Myocyte (in vitro differentiated cells): Measurements from ENCODE around the gene OIP5. TPM values are rescaled to one million over a fixed set of nuclear protein-coding genes. Genes with fewer than 3 reads are reported as not detected.
"Not testable (repeated sequence)": the region's sequence is repeated elsewhere in the genome, so short reads cannot be mapped to it uniquely, and the experiment has no call there.

Experiments used
- DNase-seq: peaks from one replicate; pipeline ENCODE4 v3.0.0-alpha.2; 2012; ENCODE audit warnings: low read depth
- total RNA-seq: library from RNA; depleted of rRNA; stranded (reverse); fragments of >200 nt; gene quantifications from 2 replicates; pipeline ENCODE4 v1.2.3, GENCODE V29; 2014

OIP5 gene
- total RNA-seq, 1 donor from 2014 or later = not detected

DNA sequence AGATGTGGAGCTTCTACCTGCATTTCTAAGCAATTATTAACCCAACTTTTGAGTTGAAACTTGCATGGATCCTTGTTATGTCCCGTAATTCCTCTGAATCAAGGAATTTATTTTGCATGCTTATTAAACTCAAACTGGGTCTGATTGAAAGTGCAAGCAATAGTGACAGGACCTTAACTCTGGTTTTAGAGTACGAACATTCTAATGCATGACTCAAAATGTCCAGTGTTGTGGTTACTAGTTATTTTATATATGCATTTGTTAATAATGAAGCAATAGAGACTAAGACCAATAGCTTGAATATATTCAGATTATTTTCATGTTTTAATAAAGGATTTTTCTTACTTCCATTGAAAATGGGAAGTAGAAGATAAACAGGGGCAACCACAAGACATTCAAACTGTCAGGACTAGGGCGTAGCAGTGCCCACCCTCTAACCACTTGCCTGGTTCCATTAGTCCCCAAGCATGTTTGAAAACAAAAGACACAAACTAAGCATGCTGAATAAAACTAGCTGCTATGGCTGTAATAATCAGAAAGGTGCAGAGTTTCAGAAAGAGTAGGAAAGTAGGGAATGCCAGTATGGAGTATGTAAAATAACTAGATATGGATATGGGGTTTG is 28.1 kb downstream of the OIP5 start:
- no peak for DNase-seq

DNA sequence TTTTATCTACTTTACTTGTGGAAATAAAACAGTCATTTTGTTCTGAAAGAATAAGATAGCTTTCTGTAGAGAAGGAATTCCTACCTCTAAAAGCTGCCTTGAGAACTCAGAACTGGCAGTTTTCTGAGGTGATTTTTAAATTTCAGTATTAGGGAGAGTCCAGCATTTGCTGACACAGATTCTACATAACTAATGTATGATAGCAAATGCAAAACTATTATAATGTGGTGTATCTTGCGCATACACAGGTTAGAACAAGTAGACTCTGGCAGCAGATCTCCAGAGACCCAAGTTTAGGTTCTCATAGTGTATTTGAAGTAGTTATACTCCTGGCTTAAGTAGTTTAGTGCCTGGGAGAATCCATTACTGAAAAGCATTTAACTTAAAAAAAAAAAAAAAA is 30.8 kb downstream of the OIP5 start:
- no peak for DNase-seq

DNA sequence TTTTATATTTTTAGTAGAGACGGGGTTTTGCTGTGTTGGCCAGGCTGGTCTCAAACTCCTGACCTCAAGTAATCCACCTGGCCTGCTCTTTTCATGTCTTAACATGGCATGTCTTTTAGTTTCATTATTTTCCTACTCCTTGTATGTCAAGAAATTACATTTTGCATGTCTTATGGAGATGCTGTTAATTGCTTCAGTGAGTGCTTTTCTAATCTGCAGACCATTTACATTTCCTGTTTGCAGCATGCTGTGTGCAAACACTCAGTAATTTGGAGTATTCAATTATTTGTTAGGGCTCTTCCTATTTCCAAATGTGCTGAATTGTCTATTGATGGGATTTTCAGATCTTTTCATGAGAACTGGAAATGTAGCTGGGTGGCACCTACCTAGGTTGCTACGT is 31.3 kb downstream of the OIP5 start:
- DNase-seq = not testable (repeated sequence)

DNA sequence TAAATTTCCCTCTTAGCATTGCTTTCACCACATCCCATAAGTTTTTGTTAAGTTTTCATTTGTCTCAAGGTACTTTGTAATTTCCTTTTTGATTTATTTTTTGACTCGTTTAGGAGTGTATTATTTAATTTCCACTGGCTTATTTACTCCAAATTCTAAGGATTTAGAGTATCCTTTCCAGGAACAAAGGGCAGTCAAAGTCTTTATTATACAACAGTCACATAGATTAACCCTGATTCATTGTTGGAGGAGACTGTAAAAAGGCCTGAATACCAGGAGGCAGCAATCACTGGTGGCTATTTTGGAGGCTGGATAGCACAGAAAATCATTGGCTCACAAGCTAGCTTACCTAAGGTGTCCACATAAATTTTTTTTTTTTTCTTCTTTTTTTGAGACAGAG is 39.9 kb downstream of the OIP5 start:
- DNase-seq = peak; percentile 18

DNA sequence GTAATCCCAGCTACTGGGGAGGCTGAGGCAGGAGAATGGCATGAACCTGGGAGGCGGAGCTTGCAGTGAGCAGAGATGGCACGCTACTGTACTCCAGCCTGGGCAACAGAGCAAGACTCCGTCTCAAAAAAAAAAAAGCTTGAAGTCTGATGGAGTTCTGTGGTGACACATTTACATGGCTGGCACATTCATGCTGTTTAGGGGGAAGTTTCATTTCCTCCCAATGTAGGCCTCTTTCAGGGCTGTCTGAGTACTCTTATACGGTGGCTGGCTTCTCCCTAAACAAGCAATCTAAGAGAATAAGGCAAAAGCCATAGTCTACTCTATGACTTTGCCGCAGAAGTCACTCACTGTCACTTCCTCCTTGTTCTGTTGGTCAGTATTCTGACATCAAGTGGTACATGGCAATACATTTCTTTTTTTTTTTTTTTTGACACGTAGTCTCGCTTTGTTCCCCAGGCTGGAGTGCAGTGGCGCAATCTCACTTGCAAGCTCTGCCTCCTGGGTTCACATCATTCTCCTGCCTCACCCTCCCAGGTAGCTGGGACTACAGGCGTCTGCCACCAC is 41.2 kb downstream of the OIP5 start:
- no peak for DNase-seq

DNA sequence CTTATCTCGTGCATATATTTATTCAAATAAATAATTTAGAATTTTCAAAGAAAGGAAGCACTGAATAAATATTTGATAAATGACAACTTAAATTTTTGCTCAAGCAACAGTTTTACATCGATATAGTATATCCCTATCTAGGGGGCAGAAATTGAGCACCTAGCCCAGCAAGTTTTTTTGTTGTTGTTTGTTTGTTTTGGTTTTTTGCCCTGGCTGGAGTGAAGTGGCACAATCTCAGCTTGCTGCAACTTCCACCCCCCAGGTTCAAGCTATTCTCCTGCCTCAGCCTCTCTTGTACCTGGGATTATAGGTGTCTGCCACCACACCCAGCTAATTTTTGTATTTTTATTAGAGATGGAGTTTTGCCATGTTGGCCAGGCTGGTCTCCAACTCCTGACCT is 42.4 kb downstream of the OIP5 start:
- no peak for DNase-seq

DNA sequence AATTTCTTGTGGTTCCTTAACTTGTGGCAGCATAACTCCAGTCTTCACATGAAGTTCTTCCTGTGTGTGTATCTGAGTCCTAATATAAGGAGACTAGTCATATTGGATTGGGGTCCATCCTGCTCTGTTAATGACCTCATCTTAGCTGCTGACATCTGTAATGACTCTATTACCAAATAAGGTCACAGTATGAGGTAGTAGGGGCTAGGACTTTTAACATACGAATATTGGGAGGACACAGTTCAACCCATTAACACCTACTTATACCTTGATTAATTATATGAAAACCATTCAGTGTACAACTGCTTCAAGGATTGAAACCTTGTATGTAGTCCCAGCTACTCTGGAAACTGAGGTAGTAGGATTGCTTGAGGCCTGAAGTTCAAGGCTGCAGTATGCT is 43.9 kb downstream of the OIP5 start:
- DNase-seq = no peak

DNA sequence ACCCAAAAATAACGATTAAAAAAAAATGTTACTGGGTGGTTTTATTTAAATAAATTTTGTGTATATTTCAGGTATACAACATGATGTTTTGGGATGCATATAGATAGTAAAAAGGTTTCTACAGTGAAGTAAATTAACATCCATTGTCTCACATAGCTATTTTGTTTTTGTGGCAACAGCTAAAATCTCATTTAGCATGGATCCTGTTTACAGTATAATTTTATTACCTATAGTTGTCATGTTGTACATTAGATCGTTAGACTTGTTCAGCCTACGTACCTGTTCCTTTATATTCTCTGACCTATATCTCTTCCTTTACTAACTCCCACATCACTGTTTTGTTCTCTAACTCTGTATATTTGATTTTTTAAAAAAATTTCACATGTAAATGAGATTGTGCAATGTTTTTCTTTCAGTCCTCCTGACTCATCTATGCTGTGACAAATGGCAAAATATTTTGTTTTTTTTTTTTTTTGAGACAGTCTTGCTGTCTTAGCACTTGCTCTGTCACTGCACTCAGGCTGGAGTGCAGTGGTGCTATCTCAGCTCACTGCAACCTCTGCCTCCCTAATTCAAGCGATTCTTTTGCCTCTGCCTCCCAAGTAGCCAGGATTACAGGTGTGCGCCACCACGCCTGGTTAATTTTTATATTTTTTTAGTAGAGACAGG is 45.6 kb downstream of the OIP5 start:
- no peak for DNase-seq

DNA sequence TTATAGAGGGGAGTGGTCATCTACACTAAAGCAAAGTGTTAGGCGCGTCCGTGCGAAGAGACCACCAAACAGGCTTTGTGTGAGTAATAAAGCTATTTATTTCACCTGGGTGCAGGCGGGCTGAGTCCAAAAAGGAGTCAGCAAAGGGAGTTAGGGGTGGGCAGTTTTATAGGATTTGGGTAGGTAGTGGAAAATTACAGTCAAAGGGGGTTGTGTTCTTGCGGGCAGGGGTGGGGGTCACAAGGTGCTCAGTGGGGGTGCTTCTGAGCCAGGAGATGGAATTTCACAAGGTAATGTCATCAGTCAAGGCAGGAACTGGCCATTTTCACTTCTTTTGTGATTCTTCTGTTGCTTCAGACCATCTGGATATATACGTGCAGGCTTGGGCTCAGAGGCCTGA is 47.1 kb downstream of the OIP5 start:
- no peak for DNase-seq

DNA sequence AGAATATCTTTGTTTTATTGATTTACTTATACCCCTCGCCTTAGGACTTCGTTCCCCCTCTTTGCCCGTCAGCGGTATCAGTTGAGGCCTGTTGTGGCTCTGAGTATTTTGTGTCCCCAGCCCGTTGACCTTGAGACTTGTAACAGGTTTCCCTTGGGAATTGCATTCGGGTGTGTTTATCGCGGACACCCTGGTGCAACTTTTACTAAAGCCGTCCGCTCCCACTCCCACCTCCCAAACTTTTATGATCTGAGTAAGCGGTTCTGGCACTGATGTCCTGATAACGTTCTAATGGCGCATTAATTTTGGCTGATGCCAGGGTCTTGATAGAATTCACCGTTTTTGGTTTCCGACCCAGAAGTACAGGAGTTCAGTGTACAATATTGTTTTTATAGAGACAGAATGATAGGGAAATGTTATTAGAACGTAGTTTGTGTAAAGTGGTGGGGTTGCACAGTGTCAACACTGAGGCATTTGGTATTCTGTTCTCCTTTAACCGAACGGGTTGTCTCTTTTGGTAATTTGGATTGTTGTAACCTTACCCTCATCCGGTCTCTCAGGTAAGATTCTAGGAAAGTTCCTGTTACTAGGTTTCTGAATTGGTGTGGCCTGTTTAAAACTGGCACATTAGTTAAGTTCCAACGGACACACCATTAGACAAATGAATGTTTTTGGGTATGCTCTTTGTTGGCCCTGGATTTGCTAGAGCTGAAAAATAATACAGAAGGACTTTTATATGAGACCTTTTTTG is 47.8 kb downstream of the OIP5 start:
- DNase-seq = peak; percentile 40

DNA sequence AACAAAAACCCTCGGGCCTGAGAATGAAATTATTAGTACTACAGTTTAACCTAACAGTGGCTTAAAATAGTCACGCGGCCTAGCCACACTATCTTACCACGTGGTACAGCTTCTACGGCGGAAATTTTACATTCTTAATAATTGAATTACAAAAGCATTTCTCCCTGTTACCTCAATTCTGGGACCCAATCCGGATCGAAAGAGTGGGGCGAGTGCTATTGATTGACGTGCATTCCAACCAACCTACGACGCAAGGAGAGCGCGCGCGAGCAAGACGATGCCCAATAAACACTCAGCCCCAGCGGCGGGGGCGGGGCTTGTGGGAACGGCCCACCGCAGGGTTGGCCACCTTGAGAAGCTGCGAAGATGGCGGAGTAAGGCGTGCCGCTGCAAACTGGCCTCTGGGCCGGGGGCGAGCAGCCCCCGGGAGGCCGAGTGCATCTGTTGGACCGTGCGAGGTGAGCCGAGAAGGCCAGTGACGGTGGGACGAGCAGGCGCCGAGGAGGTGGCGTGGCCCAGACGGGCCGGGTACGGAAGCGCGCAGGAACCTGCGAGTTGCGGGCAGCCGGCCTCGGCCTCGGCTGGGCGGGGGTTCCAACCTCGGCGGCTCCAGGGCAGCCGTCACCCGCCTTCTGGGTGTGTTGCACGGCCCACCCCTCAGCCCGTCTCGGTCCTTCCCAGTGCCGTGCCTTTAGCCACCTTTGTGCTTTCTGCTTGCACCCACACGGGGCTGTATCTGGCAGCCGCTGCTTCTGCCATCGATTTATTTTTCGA is 48.6 kb downstream of the OIP5 start:
- peak; percentile 99 for DNase-seq

DNA sequence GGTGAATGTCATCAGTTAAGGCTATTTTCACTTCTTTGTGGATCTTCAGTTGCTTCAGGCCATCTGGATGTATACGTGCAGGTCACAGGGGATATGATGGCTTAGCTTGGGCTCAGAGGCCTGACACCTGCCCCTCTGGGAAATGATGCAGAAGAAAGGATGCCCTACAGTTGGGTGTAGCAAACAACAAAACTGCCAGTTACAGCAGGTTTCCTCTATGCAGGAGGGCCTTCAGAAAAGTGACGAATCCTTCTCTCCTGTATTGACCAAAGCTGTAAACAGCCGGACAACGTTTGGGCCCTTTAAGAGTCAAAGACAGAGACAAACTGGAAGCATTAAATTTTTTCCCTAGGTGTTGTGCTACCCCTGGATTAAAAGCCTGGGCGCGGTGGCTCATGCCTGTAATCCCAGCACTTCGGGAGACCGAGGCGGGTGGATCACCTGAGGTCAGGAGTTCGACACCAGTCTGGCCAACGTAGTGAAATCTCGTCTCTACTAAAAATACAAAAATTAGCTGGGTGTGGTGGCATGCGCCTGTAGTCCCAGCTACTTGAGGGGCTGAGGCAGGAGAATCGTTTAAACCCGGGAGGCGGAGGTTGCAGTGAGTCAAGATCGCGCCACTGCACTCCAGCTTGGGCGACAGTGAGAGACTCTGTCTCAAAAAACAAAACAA is 49.3 kb downstream of the OIP5 start:
- DNase-seq = not testable (repeated sequence)

DNA sequence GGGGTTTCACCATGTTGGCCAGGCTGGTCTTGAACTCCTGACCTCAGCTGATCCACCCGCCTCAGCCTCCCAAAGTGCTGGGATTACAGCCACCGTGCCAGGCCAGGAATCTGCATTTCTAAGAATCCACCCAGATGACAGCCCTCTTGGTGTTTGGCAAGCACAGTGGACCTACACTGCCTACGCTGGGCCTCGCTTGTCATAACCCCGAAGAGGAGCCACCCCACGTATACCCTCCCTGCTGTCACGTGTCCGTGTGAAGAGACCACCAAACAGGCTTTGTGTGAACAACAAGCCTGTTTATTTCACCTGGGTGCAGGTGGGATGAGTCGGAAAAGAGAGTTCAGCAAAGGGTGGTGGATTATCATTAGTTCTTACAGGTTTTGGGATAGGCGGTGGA is 50.0 kb downstream of the OIP5 start:
- not testable (repeated sequence) for DNase-seq

DNA sequence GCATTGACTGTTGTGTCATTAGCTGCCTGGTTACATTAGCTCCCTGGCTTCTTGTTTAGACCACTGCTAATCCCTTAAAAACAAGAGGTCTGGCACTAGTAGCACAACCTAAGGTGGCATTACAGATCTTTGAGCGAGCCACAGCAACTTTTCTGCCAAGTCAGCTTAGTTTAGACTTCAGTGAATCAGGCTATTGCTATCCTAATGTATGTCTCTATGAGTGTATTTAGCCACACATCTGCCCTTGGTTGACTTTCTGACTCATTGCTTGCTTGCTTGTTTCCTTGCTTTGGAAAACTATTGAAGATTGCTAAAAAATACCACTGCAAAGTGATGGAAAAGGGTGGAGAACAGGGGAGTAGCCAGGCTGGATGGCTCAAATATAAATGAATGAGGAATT is 51.2 kb downstream of the OIP5 start:
- DNase-seq = peak; percentile 9

DNA sequence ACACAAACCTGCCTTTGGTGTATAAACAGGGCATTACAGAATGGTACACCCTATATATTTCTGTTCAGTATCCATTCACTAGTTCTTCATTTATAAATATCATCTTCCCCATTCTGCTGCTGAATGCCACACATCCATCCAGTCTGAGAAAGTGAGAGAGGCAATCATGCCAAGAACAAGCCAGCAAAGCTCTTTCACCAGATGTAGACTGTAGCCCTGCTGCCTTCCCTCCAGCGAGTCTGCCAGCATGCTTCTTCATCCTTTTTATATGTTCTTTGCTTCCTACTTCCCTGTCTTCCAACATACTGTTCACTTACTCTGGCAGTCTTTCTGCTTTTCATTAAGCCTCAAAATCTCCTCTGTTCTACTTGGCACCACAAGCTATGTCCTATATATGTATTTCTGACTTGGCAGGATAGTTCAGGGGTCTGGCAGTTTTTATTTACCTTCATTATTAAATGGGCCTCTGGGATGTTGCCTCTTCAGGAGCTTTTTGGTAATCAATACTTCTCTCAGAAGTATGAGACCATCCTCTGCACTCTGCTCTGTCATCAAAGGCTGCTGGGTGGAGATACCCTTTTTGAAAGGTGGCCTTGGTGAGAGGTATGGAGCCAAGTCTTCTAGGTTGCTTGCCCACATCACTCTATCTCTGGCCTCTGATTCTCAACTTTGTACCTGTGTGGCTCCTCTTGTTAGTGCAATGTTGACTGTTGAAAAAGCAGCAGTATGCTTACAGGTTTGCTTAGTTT is 52.7 kb downstream of the OIP5 start:
- DNase-seq = no peak

DNA sequence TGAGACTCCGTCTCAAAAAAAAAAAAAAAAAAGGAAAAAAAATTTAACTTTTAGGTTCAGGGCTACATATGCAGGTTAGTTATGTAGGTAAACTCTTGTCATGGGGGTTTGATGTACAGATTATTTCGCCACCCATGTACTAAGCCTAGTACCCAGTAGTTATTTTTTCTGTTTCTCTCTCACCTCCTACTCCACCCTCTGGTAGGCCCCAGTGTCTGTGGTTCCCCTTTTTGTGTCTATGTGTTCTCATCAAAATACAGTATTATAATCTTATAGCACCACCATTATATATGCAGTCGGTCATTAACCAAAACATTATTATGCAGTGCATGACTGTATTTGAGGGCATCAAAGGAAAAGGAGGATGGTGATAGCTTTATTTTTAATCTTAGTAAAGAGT is 54.1 kb downstream of the OIP5 start:
- DNase-seq = no peak

DNA sequence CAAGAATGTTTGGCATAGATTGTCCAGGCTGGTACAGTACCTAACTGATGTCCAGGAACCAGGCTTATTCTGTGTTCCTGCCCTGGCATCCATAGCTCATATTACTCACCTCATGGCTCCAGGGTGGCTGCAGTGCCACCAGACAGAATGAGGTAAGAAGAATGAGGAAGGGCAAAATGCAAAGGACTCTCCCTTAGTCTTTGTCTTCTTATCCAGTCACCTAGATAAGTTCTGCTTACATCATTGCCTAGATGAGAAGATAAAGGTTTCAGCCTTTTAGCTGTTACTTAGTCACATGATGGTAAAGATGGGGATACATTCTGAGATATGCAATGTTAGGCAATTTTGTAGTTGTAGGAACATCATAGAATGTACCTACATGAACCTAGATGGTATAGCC is 55.6 kb downstream of the OIP5 start:
- DNase-seq = no peak

DNA sequence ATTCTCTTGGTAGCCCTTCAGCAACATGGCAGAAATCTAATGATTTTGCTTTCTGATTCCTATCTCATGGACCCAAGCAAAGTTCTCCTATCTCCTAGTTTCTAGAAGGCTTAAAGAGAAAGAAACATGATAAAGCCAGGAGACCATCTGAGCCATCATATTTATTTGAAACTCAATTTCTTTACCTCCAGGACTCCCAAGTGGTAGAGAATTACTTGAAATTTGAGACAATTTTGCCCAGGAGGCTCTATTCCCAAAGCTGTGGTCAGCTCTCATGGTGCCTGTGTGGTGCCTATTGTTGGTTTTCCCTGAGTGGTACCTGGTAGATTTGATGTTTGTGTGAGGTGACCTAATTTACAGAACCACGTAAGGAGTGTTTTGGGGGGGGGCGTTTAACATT is 62.5 kb downstream of the OIP5 start:
- DNase-seq = no peak

DNA sequence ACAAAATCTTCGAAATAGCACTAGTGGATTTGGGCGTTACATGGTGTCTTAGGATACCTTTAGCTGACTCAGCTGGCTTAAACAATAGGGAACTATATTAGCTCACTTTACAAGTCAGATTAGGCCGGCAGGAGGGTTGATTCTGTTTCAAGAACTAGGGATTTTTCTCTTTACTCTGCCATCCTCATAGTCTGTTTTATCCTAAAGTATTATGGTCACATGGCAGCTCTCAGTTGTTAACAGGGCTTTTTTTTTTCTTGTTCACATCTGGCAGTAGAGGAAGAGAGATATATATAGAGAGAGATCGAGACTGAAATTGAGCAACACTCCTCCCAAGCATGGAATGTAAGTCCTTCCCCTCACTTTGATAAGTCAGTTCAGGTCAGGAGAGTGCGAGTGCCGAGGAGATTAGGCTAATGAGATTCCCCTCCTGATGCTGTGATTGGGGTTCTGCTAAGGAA is 68.5 kb downstream of the OIP5 start:
- no peak for DNase-seq

DNA sequence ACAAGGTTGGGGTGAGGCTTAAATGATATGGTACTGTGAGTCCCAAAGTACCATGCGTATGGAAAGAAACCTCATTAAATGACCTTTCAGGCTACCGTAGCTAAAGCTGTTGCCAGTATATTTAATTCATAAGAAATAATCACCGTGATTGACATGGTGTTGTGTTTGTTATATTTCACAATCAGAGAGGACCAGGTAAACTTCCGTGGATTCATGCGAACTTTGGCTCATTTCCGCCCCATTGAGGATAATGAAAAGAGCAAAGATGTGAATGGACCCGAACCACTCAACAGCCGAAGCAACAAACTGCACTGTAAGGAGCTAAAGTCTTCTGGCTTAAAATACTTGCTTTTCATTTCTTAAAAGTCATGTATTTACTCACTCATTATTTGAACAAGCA is 69.8 kb downstream of the OIP5 start:
- DNase-seq = no peak
